DND-41 (cell line): ENCODE measurements around the gene LYPLA2.

Source experiments
- ATAC-seq: fragments of 200-7000 bp; cut with Tn5 transposase; 3 replicates; pipeline ENCODE4 v1.9.1; 2021; ENCODE audit warnings: low read depth; ENCODE audit not compliant: insufficient read depth
- DNase-seq: peaks from one replicate; pipeline ENCODE4 v3.0.0-alpha.2; 2020
- H2AFZ ChIP-seq: 2 replicates; pipeline ENCODE4 v1.6.0; 2012; ENCODE audit warnings: low read depth, low read length
- H3K27ac ChIP-seq: 2 replicates; pipeline ENCODE4 v1.5.1; 2012; ENCODE audit warnings: low read length, inconsistent platforms
- H3K27me3 ChIP-seq: fragments of 200-600 bp; sonication (generic); 2 replicates; pipeline ENCODE4 v1.6.0; 2012; ENCODE audit warnings: low read length, mild to moderate bottlenecking, inconsistent platforms; ENCODE audit not compliant: insufficient read depth, poor library complexity
- H3K36me3 ChIP-seq: 2 replicates; pipeline ENCODE4 v1.5.1; 2012; ENCODE audit warnings: low read length, inconsistent platforms; ENCODE audit not compliant: insufficient read depth
- H3K4me1 ChIP-seq: 2 replicates; pipeline ENCODE4 v1.5.1; 2012; ENCODE audit warnings: mild to moderate bottlenecking, low read length; ENCODE audit not compliant: insufficient read depth
- H3K4me2 ChIP-seq: 2 replicates; pipeline ENCODE4 v1.6.0; 2012; ENCODE audit warnings: mild to moderate bottlenecking, moderate library complexity, low read length, inconsistent platforms; ENCODE audit not compliant: insufficient read depth
- H3K4me3 ChIP-seq, 2 experiments: fragments of 200-600 bp in 1 of 2; shearing (Covaris generic) in 1 of 2; 2 replicates each; pipeline ENCODE4 v1.5.1; 2012 to 2016; ENCODE audit warnings: inconsistent platforms in 2 of 2, low read length in 2 of 2, mild to moderate bottlenecking in 2 of 2, low read depth in 1 of 2, moderate library complexity in 1 of 2
- H3K79me2 ChIP-seq: 2 replicates; pipeline ENCODE4 v1.6.0; 2012; ENCODE audit warnings: low read length, inconsistent platforms; ENCODE audit not compliant: insufficient read depth
- H3K9ac ChIP-seq: 2 replicates; pipeline ENCODE4 v1.6.0; 2012; ENCODE audit warnings: low read depth, mild to moderate bottlenecking, inconsistent platforms, low read length, moderate library complexity
- H3K9me3 ChIP-seq: 2 replicates; pipeline ENCODE4 v1.5.1; 2012; ENCODE audit warnings: low read length, moderate library complexity, mild to moderate bottlenecking, inconsistent platforms; ENCODE audit not compliant: insufficient read depth, severe bottlenecking
- H4K20me1 ChIP-seq: 2 replicates; pipeline ENCODE4 v1.6.0; 2012; ENCODE audit warnings: low read length; ENCODE audit not compliant: insufficient read depth
- CTCF ChIP-seq: IDR thresholded peaks from 2 replicates; pipeline ENCODE4 v1.5.1; 2012; ENCODE audit warnings: borderline replicate concordance, low read length, moderate library complexity, mild to moderate bottlenecking; ENCODE audit not compliant: poor library complexity, severe bottlenecking; ENCODE audit errors: extremely low read depth
- EZH2 ChIP-seq: IDR thresholded peaks from 3 replicates; pipeline ENCODE4 v1.6.1; 2012; ENCODE audit warnings: borderline replicate concordance, low read depth, mild to moderate bottlenecking, moderate library complexity, low read length, inconsistent platforms; ENCODE audit not compliant: severe bottlenecking

LYPLA2 gene

GRCh38 chr1:23790696-23791515 is at the start of gene LYPLA2:
TSS of gene LYPLA2 (plus strand) at chr1:23791145. CDS start at chr1:23792683, 1,538 bp downstream.
- peak within 1 kb of the TSS; percentile 98 for H2AFZ ChIP-seq
- peaks cover 15% of the 10 kb centered on the region; the same call in 1 of the 2 replicates for H4K20me1 ChIP-seq
- DNase-seq (peak; percentile 91), ATAC-seq (peak; percentile 96)
- H3K4me1 ChIP-seq, result peaks cover 30% of the 10 kb centered on the region
- H3K9me3 ChIP-seq, result no peaks in the 10 kb centered on the region
- H3K4me3 ChIP-seq, result peak within 1 kb of the TSS; percentile 84 to 97
- H3K4me2 ChIP-seq, result peak within 1 kb of the TSS; percentile 91
- peaks cover 49% of the 10 kb centered on the region for H3K36me3 ChIP-seq
- H3K27me3 ChIP-seq, result no peaks in the 10 kb centered on the region
- TF ChIP-seq EZH2 (no peak), CTCF (no peak)
- H3K79me2 ChIP-seq, result peaks cover 34% of the 10 kb centered on the region
- H3K27ac ChIP-seq, result peak within 1 kb of the TSS; percentile 85
- H3K9ac ChIP-seq, result peak within 1 kb of the TSS; percentile 84

- peaks cover 15% of the 10 kb centered on the region for H3K36me3 ChIP-seq
- TF ChIP-seq EZH2 (no peak), CTCF (no peak)
- peaks cover 26% of the 10 kb centered on the region for H3K4me1 ChIP-seq
- no peak overlapping the region for H3K9ac ChIP-seq
- 0 out of 2 replicates have a peak overlapping the region, but pooled peaks have one; percentile 88 for H2AFZ ChIP-seq
- no peak overlapping the region for H3K4me3 ChIP-seq
- no peak for DNase-seq
- no peak overlapping the region for H3K27ac ChIP-seq
- H3K9me3 ChIP-seq, result no peaks in the 10 kb centered on the region
- H3K79me2 ChIP-seq, result peaks cover 39% of the 10 kb centered on the region
- no peak for ATAC-seq
- no peaks in the 10 kb centered on the region for H3K27me3 ChIP-seq
- peaks cover 17% of the 10 kb centered on the region for H4K20me1 ChIP-seq
- no peak overlapping the region for H3K4me2 ChIP-seq
Observed at GRCh38 chr1:23741609-23742008, 49.3 kb upstream of the LYPLA2 start.

- DNase-seq, result no peak
- Histone ChIP-seq H3K4me3 (peak overlapping the region; percentile 97 to 98; a peak in 3 of 4 replicates), H3K9ac (peak overlapping the region; percentile 94), H3K36me3 (peaks cover 25% of the 10 kb centered on the region), H2AFZ (peak overlapping the region; percentile 88), H4K20me1 (peaks cover 29% of the 10 kb centered on the region), H3K4me1 (peaks cover 35% of the 10 kb centered on the region), H3K4me2 (peak overlapping the region; percentile 84), H3K27me3 (no peaks in the 10 kb centered on the region), H3K27ac (peak overlapping the region; percentile 85), H3K79me2 (peaks cover 51% of the 10 kb centered on the region), H3K9me3 (no peaks in the 10 kb centered on the region)
- TF ChIP-seq CTCF (no peak), EZH2 (no peak)
- ATAC-seq, result no peak; the same call in 2 of the 3 replicates
Observed at GRCh38 chr1:23742670-23743286, 48.2 kb upstream of the LYPLA2 start.
